GM19099 (cell line): ENCODE data around the gene MYMX.

Experiments used
- POLR2A ChIP-seq: IDR thresholded peaks from 3 replicates; pipeline ENCODE4 v1.6.1; 2011; ENCODE audit warnings: low read depth; ENCODE audit not compliant: insufficient read length; ENCODE audit errors: extremely low read depth

The MYMX gene

DNA sequence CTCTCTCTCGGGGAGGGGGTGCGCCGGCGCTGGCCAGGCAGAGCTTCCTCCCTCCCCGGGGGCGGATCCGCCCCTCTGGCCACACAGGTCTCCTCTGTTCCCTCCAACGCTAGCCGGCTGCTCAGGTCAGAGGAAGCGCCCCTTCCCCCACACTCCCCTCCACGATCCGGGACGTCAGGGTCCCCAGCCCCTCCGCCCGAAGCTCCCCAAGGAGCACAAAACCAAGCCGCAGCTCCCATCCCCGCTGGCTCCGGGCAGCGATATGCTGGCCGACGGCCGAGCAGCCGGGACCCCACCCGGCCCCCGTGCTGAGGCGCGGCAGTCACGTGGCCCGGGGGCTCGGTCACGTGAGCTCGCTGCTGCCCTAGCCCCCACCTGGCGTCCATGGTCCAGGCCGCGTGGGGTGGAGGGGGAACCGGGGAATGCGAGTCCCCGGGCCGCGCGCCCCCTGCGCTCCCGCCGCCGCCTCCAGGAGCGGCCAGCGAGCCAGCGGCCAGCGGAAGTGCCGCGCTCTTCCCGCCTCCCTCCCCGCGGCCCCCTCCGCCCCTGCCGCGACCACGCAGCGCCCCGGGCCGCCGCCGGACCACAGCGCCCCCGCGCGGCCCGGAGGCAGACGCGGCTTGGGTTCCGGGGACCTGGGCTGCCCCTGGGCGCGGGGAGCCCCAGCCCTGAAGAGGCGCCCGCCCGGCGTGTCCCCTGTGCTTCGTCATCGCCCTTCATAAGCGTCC lies 40.5 kb downstream of the MYMX start, which contains the start of gene SLC35B2:
SLC35B2 (minus strand) TSS at position 504 of the 728 bp plus-strand sequence; CDS start at position 386, 118 bp downstream.
- TF ChIP-seq POLR2A, result peak; percentile 79

DNA sequence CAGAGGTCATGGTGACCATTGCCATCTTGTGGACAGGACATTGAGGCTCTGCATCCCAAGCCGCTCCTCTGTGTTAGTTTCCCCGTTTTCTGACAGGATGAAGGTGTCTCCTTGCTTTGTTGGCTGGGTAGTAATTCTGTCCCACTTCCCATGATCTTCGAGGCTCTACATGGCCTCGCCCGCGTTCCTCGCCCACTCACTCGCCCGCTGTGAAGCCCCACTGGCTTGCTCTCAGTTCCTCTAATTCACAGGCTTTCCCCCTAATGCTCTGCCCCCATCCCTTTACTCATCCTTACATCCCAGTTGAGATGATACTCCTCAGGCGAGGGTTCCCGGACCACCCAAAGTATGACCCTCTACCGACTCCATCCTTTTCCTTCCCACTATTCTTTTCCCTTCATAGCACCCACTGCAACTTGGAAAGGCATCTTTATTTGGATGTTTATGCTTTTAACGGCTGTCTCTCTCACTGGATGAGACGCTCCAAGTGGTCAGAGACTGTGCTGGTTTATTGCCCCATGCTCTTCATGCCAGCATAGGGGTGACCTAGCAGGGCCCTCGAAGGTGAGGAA lies 41.1 kb downstream of the MYMX start:
- TF ChIP-seq POLR2A, result no peak

DNA sequence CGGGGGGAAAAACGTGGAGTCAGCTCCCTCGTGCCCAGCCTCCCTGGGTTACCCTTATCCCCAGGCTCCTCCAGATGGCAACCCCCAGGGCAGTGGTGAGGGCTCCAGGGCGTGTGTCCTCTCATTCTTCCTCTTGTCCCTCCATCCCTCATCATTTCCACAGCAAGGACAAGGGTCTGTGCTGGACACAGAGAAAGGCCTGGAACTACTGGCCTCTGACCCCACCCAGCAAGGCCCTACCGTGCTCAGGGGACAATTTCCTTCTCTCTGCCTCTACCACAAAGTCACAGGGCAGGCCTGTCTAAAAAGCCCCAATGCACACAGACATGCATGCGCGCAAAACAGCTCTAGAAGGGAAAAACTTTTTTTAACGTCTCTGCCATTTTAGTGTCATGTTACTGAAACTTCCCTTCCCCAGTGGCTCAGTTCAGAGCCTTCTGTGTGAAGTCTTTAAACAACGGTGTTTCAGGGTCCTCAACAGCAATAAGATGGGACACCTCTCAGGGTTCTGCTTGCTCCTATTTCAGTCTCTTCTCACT lies 41.7 kb downstream of the MYMX start:
- no peak for TF ChIP-seq POLR2A

DNA sequence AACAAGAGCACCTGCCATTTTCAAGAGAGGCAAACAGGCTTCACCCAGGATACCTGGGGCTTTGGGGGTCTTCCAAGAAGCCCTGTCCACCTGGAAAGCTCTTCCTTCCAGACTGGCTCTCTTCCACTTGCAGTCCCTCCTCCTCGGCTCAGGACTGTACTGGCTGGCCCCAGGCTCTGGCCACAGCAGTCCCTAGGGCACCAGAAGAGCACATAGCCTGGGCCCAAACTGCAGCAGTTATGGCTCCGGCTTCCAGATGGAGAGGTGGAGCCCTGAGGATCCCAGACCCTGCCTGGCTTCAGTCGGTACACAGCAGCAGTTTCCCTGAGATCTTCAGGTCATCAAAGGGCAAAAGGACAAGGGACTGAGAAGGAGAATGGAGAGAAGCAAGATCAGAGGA lies 42.2 kb downstream of the MYMX start:
- TF ChIP-seq POLR2A, result no peak

DNA sequence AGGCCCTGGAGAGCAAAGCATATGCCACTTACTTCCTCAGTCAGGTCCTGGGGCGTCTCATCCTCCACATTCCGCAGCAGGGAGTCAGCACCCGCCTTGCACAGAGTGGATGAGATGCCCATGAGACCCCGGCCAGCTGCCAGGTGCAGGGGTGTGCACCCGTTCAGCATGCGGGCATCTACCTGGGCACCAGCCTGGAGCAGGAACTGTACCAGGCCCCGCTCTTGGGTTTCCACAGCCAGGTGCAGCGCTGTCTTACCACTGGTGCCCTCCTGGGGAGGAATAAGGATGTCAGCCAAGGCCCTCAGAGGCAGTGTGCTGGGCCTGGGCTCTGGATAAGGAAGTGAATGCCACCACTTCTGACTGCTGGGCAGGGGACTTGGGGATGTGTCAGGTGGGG lies 43.3 kb downstream of the MYMX start:
- no peak for TF ChIP-seq POLR2A

DNA sequence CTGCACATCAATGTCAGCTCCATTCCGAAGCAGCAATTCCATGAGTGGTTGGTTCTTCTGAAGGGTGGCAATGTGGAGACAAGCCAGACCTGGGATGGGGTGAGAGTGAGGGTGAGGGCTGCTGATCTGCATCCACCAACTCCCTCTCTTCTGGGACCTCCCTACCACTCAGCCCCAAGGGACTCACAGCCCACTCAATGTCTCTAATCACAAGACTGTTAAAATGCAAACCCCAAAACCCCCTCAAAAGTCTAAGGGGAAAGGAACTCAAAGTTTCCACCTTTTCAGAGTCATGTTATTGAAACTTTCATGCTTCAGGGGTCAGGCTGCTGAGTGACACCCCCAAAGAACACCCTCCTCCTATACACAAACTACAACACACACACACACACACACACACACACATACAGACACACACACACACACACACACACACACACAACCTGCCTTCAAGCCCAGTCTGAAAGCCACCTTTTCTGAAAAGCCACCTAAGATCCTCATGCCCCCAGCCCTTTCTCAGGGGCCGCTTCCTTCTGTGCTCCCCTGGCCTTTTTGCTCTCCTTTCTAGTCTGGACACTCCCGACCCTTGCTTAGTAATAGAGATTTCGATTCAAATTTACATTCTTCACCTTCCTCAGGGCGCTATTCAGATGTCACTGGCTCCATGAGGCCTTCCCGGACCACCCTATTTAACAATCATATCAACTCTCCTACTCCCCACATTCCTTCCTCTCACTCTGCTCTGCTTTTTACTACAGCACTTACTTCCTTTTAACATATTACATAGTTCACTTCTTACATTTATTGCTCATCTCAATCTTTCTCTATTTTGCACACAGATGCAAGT lies 43.9 kb downstream of the MYMX start:
- TF ChIP-seq POLR2A, result peak; percentile 53

DNA sequence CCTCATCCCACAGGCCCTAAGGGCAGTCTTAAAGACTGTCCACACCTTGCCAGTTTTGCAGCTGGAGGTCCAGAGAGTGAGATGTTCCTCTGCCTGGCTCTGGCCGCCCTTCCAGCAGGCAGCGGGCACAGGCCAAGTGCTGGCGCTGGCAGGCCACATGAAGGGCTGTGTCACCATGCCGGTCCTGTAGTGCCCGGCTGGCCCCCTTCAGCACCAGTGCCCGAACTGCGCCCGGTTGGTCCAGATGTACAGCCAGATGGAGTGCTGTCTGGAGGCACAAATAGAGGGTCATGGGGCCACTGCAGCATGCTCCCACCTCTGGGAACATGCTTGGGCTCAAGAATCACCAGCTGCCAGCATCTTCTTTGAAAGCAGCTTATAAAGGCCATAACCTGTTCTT lies 44.9 kb downstream of the MYMX start:
- peak; percentile 27 for TF ChIP-seq POLR2A

DNA sequence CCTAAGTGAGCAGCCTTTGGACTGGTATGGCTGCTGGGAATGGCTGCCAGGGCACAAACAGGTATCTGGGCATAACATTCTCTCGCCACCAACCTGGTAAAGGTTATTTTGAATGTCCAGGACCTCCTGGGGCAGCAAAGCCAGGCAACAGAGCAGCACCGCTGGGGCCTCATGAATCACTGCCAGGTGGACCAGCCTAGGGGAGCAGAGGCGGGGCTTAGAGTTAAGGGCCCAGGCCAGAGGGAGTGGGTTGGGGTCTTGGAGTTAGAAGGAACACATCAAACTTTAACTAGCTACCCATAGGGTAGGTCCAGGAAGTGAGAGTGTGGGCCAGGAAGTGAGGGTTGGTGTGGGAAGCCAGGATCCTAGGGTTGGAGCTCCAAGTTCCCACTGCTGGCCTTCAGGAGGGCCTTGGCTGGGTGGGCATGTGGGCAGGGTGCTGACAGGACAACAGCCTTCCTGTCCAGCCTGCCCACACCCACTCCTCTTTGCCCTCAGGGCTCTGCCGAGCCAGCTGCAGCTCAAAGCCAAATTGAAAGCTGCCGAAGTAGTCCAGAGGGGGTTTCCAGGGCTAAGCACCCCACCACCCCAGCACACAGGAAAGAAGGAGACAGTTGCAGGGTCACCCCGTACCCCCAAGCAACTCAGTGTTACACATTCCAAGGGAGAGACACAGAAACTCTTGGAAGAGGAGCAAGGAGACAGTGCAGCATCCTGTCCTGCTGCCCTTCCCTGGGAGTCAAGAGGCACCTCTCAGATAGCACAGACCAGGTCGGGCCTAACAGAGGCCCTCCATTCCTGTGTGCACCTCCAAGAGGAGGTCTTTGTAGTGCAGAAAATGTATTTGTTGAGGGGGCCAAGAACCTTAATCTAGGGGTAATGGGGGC lies 46.0 kb downstream of the MYMX start:
- TF ChIP-seq POLR2A, result peak; percentile 2

DNA sequence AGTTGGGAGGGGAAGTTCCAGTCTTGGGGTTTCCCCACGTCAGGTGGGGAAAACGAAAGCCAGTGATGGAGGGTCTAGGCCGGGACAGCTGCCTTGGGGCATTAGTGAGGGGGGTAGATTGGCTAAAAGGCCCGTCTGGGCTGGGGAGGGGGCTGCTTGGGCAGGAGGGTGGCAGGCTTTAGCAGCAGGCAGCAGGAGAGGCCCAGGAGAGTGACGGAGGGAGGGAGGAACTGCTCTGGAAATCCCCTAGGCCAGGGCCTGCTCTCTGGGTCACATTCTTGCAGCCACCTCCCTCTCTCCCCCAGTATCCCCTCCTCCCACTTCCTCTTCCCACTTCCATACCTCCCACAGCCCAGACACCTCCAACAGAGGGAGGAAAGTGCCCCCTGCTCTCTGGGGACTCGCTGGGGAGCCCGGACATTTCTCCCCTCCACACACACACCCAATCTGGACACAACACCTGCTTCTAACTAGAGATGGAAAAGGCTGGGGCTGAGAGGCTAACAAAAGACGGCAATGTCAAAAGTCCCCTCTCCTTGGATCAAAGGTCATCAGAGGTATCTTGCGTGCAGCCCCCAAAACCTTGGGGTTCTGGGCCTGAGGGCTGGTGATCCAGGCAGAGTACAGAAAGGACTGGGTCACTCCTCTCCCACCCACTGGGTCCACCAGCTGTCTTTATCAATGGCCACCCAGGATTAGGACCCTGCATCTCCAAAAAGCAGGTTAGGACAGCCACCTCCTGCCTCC lies 46.8 kb downstream of the MYMX start:
- TF ChIP-seq POLR2A, result peak; percentile 66

DNA sequence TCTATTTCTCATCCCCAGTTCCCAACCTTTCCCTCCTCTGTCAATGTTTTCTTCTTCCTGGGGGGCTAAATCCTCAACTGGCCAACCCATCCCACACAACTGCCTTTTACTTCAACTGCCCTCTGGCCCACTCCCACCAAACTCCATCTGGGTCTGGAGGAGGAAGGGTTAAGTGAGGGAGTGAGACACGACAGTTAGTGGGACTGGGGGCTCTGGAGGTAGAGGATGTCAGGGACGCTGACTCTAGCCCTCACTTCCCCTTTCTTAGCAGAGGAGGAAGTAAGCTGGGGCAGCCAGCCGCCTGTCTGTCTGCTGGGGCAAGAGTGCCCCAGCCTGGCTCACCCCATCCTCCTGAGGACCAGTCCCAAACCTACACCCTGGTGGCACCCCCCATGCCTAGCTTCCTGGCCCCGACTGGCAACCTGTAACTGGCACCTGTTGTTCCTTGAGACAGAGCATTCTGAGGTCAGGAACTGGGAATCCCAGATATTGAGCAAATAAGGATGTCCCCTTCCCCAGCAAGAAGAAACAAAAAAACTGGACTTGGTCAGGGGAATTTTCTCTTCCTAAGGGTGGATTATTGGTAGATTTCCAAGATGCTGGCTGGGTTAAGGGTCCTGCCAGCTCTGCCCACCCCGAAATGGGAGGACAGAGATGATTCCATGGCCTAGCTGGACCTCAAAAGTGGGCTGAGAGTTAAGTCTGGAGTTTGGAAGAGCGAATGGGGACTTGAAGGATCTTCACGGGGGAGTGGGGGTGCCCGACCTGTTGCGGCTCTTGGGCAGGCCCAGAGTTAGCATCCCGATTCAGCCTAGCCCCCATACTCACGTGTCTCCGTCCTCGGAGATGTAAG lies 47.7 kb downstream of the MYMX start:
- peak; percentile 53 for TF ChIP-seq POLR2A

DNA sequence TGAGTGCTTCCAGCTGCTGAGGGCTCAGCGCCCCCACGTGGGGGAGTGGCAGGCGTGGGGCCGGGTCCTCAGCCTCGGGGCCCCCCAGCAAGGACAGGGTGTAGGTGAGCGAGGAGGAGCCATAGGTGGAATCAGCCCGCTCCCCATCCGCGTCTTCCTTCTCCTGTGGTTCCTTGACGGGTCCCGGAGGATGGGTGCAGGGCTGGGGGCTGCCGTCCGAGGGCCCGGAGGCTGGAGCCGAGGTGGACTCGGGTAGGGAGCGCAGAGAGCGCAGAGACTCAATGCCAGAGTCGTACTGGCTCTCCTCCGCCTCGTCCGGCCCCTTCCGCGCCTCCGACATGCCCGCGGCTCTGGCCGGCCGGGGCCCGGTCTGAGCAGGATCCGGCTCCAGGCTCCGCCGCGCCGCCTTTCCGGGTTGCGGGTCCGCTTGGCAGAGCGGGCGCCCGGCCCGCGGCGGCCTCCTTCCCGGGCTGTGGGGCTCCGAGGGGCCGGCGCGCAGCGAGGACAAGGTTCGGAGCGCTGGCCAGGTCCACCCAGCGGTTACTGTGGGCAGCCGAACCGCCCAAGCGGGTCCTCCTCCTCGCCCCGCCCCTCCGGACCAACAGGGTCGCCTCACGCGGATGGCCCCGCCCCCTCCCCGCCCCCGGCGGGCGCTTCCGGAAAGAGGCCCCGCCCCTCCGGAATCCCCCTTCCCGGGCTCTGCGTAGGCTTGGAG lies 48.4 kb downstream of the MYMX start, which contains the start of gene NFKBIE:
NFKBIE (minus strand) TSS at position 545 of the 715 bp plus-strand sequence; CDS start at position 340, 205 bp downstream.
- peak; percentile 89 for TF ChIP-seq POLR2A

DNA sequence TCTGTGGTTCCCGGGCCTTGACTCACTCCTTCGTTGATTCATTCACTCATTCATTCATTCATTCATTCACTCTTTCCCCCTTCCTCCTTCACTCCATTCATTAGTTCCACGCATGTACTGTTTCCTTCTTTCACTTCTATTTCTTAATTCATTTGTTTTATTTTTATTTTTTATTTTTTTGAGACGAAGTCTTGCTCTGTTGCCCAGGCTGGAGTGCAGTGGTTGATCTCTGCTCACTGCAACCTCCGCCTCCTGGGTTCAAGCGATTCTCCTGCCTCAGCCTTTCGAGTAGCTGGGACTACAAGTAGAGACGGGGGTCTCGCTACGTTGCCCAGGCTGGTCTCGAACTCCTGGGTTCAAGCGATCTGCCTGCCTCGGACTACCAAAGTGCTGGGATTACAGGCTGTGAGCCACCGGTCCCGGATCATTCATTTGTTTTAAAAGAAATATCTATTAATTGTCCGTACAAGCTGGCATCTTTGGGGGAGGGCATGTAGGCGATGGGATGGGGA lies 49.1 kb downstream of the MYMX start:
- no peak for TF ChIP-seq POLR2A
